Panc1 (cell line): ENCODE measurements around the gene CLSTN3. TPM values are rescaled to one million over a fixed set of nuclear protein-coding genes. Genes with fewer than 3 reads are reported as not detected.

Source experiments
- ATAC-seq: fragments of 200-7000 bp; cut with Tn5 transposase; 2 replicates; pipeline ENCODE4 v1.9.1; 2020; ENCODE audit warnings: mild to moderate bottlenecking, moderate library complexity
- BruUV-seq: library from RNA; stranded (reverse); fragments of 400-500 nt; replicated peaks from 2 replicates; lab custom pipeline; 2021; lab: Mats Ljungman, UMichigan
- CTCF ChIA-PET: fragments of 300-600 bp; sonication (Branson Sonifier 250); formaldehyde crosslinking; loops from one replicate; lab custom pipeline; 2022; ENCODE audit warnings: antibody characterized with exemption; lab: Charles Lee
- POLR2A ChIA-PET: fragments of 300-600 bp; sonication (Branson Sonifier 250); formaldehyde crosslinking; loops from one replicate; lab custom pipeline; 2022; ENCODE audit warnings: antibody characterized with exemption; lab: Charles Lee
- DNase-seq: peaks from one replicate; pipeline ENCODE4 v3.0.0-alpha.2; 2010; ENCODE audit warnings: low read depth, low spot score
- H3K27ac ChIP-seq: 2 replicates; pipeline ENCODE4 v1.5.1; 2011; ENCODE audit warnings: mild to moderate bottlenecking, low read length, inconsistent platforms
- H3K27me3 ChIP-seq: fragments of 200-500 bp; sonication (Bioruptor generic); 2 replicates; pipeline ENCODE4 v1.6.0; 2014; ENCODE audit warnings: low read length, inconsistent platforms; ENCODE audit not compliant: control insufficient read depth, insufficient read depth
- H3K36me3 ChIP-seq: fragments of 200-500 bp; sonication (Bioruptor generic); 2 replicates; pipeline ENCODE4 v1.5.1; 2014; ENCODE audit warnings: inconsistent platforms, mild to moderate bottlenecking, low read length, moderate library complexity; ENCODE audit not compliant: control insufficient read depth, insufficient read depth
- H3K4me1 ChIP-seq: 2 replicates; pipeline ENCODE4 v1.5.1; 2011; ENCODE audit warnings: inconsistent platforms, mild to moderate bottlenecking, low read length, moderate library complexity; ENCODE audit not compliant: control insufficient read depth, insufficient read depth
- H3K4me3 ChIP-seq, 2 experiments: 2 replicates each; pipeline ENCODE4 v1.5.1; 2011 to 2012; ENCODE audit warnings: low read depth in 2 of 2, low read length in 2 of 2, mild to moderate bottlenecking in 2 of 2, inconsistent platforms in 1 of 2, moderate library complexity in 1 of 2
- H3K9me3 ChIP-seq: fragments of 200-500 bp; sonication (Bioruptor generic); 2 replicates; pipeline ENCODE4 v1.5.1; 2014; ENCODE audit warnings: low read depth, mild to moderate bottlenecking, inconsistent platforms, low read length, moderate library complexity; ENCODE audit not compliant: control insufficient read depth, insufficient read depth
- POLR2AphosphoS5 ChIP-seq: IDR thresholded peaks from 2 replicates; pipeline ENCODE4 v1.6.1; 2012; ENCODE audit warnings: mild to moderate bottlenecking, low read depth, low read length, moderate library complexity
- REST ChIP-seq, 2 experiments: IDR thresholded peaks; 2 replicates each; pipeline ENCODE4 v1.6.1; 2011 to 2012; ENCODE audit warnings: low read depth in 2 of 2, control low read depth in 1 of 2, low read length in 1 of 2, mild to moderate bottlenecking in 1 of 2, moderate library complexity in 1 of 2; ENCODE audit not compliant: insufficient read depth in 1 of 2
- SIN3A ChIP-seq: IDR thresholded peaks from 2 replicates; pipeline ENCODE4 v1.6.1; 2012; ENCODE audit warnings: low read depth, mild to moderate bottlenecking, low read length, moderate library complexity, borderline replicate concordance; ENCODE audit not compliant: insufficient read depth
- TCF7L2 ChIP-seq: IDR thresholded peaks from 2 replicates; pipeline ENCODE4 v1.6.1; 2011; ENCODE audit warnings: mild to moderate bottlenecking, low read depth, low read length, inconsistent platforms
- in situ Hi-C: cut with HindIII; loops from 2 replicates; pipeline ENCODE4 v1.10.0; 2016; ENCODE audit warnings: low sequenced_read_pairs, low pct_unique_long_range_greater_than_20kb
- intact Hi-C: fragments of 100-400 bp; cut with micrococcal nuclease; formaldehyde crosslinking; loops from one replicate; pipeline ENCODE4 v1.10.0; 2022; ENCODE audit not compliant: unreplicated experiment
- total RNA-seq: library from RNA; stranded (reverse); gene quantifications from one replicate; pipeline ENCODE4 v1.2.1, GENCODE V29; 2021; ENCODE audit not compliant: unreplicated experiment
- TF ChIP-seq, protein P1 (sequence below): fragments of 450-650 bp; IDR thresholded peaks from 2 replicates; pipeline ENCODE4 v1.5.1; 2017; ENCODE audit warnings: mild to moderate bottlenecking

The CLSTN3 gene
- total RNA-seq, 1 experiment from 2014 or later = 5.9 TPM

- in situ Hi-C loops (no loop called here), intact Hi-C loops (no loop called here)
- H3K27me3 ChIP-seq = no peaks in the 10 kb centered on the region
- H3K4me1 ChIP-seq = no peaks in the 10 kb centered on the region
- ChIA-PET CTCF (interaction anchor here (0.7 to 0.9 kb wide), 2 partner anchors 35 to 120 kb away, joined by 4 read pairs; no protein-coding TSS in a partner anchor), POLR2A (no interaction called here)
- no peaks in the 10 kb centered on the region for H3K36me3 ChIP-seq
- DNase-seq = no peak
- no peak for TF ChIP-seq POLR2AphosphoS5
- TF ChIP-seq, protein P1, sequence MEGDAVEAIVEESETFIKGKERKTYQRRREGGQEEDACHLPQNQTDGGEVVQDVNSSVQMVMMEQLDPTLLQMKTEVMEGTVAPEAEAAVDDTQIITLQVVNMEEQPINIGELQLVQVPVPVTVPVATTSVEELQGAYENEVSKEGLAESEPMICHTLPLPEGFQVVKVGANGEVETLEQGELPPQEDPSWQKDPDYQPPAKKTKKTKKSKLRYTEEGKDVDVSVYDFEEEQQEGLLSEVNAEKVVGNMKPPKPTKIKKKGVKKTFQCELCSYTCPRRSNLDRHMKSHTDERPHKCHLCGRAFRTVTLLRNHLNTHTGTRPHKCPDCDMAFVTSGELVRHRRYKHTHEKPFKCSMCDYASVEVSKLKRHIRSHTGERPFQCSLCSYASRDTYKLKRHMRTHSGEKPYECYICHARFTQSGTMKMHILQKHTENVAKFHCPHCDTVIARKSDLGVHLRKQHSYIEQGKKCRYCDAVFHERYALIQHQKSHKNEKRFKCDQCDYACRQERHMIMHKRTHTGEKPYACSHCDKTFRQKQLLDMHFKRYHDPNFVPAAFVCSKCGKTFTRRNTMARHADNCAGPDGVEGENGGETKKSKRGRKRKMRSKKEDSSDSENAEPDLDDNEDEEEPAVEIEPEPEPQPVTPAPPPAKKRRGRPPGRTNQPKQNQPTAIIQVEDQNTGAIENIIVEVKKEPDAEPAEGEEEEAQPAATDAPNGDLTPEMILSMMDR = no peak
- no peak for TF ChIP-seq REST (IDR thresholded peaks at IDR 0.05; ENCODE audit: insufficient read depth in 1 of 2, low read depth in 2 of 2, low read length in 1 of 2)
- no peak for TF ChIP-seq TCF7L2
- TF ChIP-seq SIN3A = no peak
- no peaks in the 10 kb centered on the region for H3K9me3 ChIP-seq
- no peak overlapping the region for H3K4me3 ChIP-seq
- no peak for ATAC-seq
- H3K27ac ChIP-seq = no peak overlapping the region
- BruUV-seq = no TSS peak
These were observed 15.5 kb downstream of the CLSTN3 start for GRCh38 chr12:7145671-7146070.

DNA sequence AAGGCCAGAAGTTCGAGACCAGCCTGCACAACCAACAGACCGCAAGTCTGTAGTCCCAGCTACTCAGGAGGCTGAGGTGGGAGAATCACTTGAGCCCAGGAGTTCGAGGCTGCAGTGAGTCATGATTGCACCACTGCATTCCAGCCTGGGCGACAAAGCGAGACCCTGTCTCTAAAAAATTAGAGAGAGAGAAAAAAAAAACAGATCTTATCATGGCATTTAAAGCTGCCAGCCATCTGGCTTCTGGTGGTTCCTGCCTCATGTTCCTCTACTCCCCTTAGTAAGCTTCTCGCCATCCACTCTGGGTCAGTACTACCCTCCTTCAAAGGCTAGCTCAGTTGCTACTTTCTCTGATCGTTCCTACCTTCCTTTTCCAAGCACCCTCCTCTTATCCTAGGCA, 16.1 kb downstream of the CLSTN3 start:
- Histone ChIP-seq H3K27me3 (no peaks in the 10 kb centered on the region), H3K4me1 (no peaks in the 10 kb centered on the region), H3K27ac (no peak overlapping the region), H3K9me3 (no peaks in the 10 kb centered on the region), H3K36me3 (no peaks in the 10 kb centered on the region), H3K4me3 (no peak overlapping the region)
- in situ Hi-C loops (no loop called here), intact Hi-C loops (no loop called here)
- DNase-seq = no peak
- TF ChIP-seq POLR2AphosphoS5 = no peak
- TF ChIP-seq, protein P1 = no peak
- TF ChIP-seq TCF7L2 = no peak
- no peak for TF ChIP-seq REST (IDR thresholded peaks at IDR 0.05; ENCODE audit: insufficient read depth in 1 of 2, low read depth in 2 of 2, low read length in 1 of 2)
- TF ChIP-seq SIN3A = no peak
- CTCF ChIA-PET = interaction anchor here (0.9 kb wide), 1 partner anchor 34 kb away, joined by 4 read pairs; no protein-coding TSS in a partner anchor
- POLR2A ChIA-PET = no interaction called here
- no TSS peak for BruUV-seq
- no peak for ATAC-seq
